AG04449 (cell line): Measurements from ENCODE around the gene AGAP1.

Experiments used
- CTCF ChIA-PET: fragments of 350-600 bp; formaldehyde crosslinking; extraction: SDS; loops from one replicate; lab custom pipeline; 2021; ENCODE audit warnings: antibody characterized with exemption; lab: Yijun Ruan, JAX
- POLR2A ChIA-PET: fragments of 400-600, 350-600 bp; formaldehyde crosslinking; extraction: SDS; loops from one replicate; lab custom pipeline; 2020; ENCODE audit warnings: antibody characterized with exemption, inconsistent platforms; lab: Yijun Ruan, JAX
- DNase-seq: peaks from one replicate; pipeline ENCODE4 v3.0.0-alpha.2; 2010; ENCODE audit warnings: low read depth, low spot score
- H3K4me3 ChIP-seq: 2 replicates; pipeline ENCODE4 v1.5.1; 2011; ENCODE audit warnings: low read depth, mild to moderate bottlenecking, control low read depth, low read length
- CTCF ChIP-seq: IDR thresholded peaks from one replicate; pipeline ENCODE4 v1.5.1; 2011; ENCODE audit warnings: mild to moderate bottlenecking, moderate library complexity, low read length, control low read depth, inconsistent platforms; ENCODE audit not compliant: insufficient read depth; ENCODE audit errors: missing control alignments

Gene AGAP1

GRCh38 chr2:235923859-235924674 is 430.2 kb downstream of the AGAP1 start:
- no peak overlapping the region for H3K4me3 ChIP-seq
- POLR2A ChIA-PET, result no interaction called here
- no peak for TF ChIP-seq CTCF
- no peak for DNase-seq
- CTCF ChIA-PET, result no interaction called here

GRCh38 chr2:235924675-235925063 is 430.8 kb downstream of the AGAP1 start:
- ChIA-PET POLR2A (no interaction called here), CTCF (no interaction called here)
- no peak for DNase-seq
- TF ChIP-seq CTCF, result no peak
- no peak overlapping the region for H3K4me3 ChIP-seq

GRCh38 chr2:235925250-235925919 is 431.5 kb downstream of the AGAP1 start:
- ChIA-PET CTCF (no interaction called here), POLR2A (no interaction called here)
- TF ChIP-seq CTCF, result no peak
- H3K4me3 ChIP-seq, result no peak overlapping the region
- DNase-seq, result no peak

- TF ChIP-seq CTCF, result no peak
- no peak overlapping the region for H3K4me3 ChIP-seq
- DNase-seq, result no peak
- POLR2A ChIA-PET, result no interaction called here
- CTCF ChIA-PET, result no interaction called here
Measured at GRCh38 chr2:235926229-235926628, 432.4 kb downstream of the AGAP1 start.

GRCh38 chr2:235928751-235929370 is 435.0 kb downstream of the AGAP1 start:
- TF ChIP-seq CTCF, result no peak
- no peak overlapping the region for H3K4me3 ChIP-seq
- DNase-seq, result no peak
- ChIA-PET POLR2A (no interaction called here), CTCF (no interaction called here)

GRCh38 chr2:235930701-235931100 is 436.9 kb downstream of the AGAP1 start:
- TF ChIP-seq CTCF, result no peak
- ChIA-PET POLR2A (no interaction called here), CTCF (no interaction called here)
- DNase-seq, result no peak
- no peak overlapping the region for H3K4me3 ChIP-seq
